HG02571 (cell line): ENCODE results near the gene IL17RA.

ENCODE experiments used
- ATAC-seq: cut with Tn5 transposase; IDR thresholded peaks from one replicate; pipeline ENCODE4 v1.9.1; 2021; ENCODE audit warnings: mild to moderate bottlenecking, moderate library complexity; ENCODE audit not compliant: unreplicated experiment

Gene IL17RA

GRCh38 chr22:17149076-17149815 is 64.4 kb downstream of the IL17RA start:
- no peak for ATAC-seq

- no peak for ATAC-seq
These were observed 67.5 kb downstream of the IL17RA start for GRCh38 chr22:17152340-17152739.

DNA sequence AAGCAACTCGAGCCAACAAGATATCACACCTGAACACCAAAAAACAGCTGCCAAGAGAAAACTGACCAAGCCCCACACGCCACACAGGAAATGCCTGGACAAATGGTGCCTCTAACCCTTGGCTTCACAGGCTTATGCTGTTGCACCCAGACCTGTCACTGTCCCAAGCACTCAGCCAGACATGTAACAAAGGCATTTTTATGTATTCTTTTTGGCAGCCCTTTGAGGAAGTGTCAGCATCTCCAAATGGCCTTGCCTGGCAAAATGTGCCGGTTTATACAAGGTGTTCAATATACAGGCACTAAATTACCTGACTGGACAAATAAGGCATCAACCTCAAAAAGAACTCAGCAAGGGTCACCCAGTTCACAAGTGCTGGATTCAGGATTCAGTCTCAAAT is 68.2 kb downstream of the IL17RA start:
- ATAC-seq, result no peak

DNA sequence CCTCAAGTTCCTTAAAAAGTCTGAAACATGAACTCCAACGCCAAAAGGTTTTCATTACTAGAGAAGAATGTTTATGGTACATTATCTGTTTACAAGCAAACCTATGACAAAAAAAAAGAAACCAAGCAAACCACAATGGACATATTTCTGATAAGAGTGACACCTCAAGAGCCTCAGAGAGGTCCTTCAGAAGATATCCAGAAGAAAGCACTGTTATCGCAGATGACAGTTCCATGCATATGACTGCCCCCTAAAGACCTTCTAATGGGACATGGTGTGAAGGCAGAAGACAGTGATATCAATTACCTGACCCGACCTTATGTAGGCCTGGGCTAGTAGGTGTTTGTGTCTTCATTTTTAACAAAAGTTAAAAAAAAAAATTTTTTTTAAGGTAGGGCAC is 71.1 kb downstream of the IL17RA start:
- ATAC-seq, result no peak

- no peak for ATAC-seq
These were observed 72.9 kb downstream of the IL17RA start for GRCh38 chr22:17157714-17158113.

GRCh38 chr22:17158176-17158567 is 73.4 kb downstream of the IL17RA start:
- no peak for ATAC-seq

DNA sequence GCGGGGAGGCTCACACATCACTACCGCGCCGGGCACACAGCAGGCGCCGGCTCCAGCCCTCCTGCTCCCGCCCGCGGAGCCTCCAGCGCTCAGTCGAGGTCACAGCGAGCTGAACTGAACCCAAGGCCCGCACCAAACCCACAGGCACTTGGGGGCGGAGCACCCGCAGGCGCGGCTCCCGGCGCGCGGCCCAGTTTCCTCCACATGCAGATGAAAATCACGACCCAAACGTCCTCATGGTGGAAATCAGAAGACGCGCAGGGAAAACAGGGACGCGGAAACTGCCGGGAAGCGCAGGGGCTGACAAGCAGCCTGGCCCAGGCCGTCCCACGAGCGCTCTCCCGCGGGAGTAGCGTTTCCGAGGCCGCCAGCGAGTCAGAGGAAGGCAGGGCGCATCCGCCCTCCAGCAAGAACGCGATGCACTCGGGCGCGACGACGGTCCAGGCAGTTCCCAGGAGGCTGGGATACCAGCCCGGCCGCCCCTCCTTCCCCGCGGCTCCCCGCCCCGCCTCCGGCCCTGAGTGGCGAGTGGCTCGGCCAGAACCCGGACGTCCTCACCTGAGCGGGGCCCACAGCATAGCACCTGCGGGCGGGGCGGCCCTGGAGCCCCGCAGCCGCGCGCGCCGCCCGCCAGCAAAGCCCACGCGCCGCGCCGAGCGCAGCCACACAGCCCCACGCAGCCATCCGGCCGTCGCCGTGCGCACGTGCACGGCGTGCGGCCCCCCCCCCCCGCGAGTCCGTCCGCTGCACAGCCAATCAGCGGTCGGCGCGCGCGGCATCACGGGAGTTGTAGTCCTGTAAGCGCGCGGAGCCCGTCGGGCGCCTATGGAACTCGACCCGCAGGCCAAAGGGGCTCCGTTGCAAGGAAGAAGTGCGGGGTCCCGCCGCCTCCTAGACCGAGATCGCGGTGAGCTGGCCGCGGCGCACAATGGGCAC is 74.0 kb downstream of the IL17RA start, which contains the start of gene HDHD5:
Gene HDHD5, minus strand, starts transcription at position 710 of the 936 bp plus-strand sequence. Its CDS starts 26 bp downstream, at position 684.
- peak; percentile 62 for ATAC-seq

GRCh38 chr22:17159504-17159951 is 74.7 kb downstream of the IL17RA start:
- peak; percentile 29 for ATAC-seq

DNA sequence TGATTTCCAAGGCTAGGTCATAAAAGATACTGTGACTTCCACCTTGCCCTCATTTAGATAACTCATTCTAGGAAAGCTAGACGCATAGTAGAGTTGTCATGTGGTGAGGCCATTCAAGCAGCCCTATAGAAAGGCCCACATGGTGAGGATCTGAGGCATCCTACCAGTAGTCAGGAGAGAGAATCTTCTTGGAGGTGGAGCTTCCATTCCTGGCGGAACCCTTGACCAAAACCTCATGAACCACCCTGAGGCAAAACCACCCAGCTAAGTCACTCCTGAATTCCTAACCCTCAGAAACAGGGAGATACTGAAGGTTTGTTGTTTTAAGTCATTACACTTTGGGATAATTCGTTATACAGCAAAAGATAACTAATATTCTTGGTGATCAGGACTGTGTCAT is 77.2 kb downstream of the IL17RA start:
- no peak for ATAC-seq

- ATAC-seq, result no peak
These were observed 77.9 kb downstream of the IL17RA start for GRCh38 chr22:17162731-17163130.

- ATAC-seq, result no peak
These were observed 79.7 kb downstream of the IL17RA start for GRCh38 chr22:17164392-17165024.
